NCI-H2196 treated with DMSO at 0.1 percent for 48 hours (cell line): Measurements from ENCODE around the gene NHERF1.
A peak's percentile ranks its signal among the peaks of the same experiment; 100 is the strongest.

Experiments used
- DNase-seq: peaks from one replicate; lab custom pipeline; 2025; ENCODE audit not compliant: unreplicated experiment; lab: John Stamatoyannopoulos, UW

The NHERF1 gene

GRCh38 chr17:74807441-74807840 is 59.0 kb downstream of the NHERF1 start:
- DNase-seq = no peak

GRCh38 chr17:74807925-74808324 is 59.5 kb downstream of the NHERF1 start:
- peak; percentile 28 for DNase-seq

DNA sequence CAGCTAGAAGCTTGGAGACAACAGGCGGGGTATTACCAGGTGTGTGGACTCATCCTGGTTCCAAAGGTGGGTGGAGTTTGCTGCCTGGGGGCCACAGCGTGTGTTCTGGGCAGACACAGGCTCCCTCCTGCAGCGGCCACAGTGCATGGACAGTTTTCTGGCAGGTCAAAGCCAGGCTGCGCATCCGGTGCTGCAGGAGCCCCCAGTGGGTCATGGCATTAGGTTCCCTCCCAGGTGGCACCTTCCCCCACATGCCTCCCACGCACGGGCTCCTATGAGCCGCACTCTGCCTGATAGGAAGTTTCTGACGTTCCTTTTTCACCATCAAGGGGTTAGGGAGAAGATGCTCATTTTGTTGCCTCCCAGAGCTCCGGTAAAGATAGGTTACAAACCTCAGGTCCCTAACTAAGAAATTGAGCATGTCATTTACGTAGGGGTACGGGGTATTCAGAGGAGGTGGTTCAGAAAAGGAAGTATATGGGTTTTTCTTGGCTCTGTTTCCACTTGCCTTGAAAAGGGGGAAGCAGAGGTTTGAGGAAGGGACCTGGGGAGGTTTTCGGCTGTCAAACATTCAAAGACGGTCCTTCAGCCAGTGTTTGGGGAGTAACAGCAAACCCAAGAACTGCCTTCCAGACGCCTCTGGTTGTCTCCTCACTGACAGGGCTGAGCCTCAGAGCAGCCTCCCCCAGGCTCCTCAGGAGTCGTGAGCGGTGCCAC is 60.4 kb downstream of the NHERF1 start:
- DNase-seq = no peak

GRCh38 chr17:74810699-74811485 is 62.5 kb downstream of the NHERF1 start:
- DNase-seq = no peak

DNA sequence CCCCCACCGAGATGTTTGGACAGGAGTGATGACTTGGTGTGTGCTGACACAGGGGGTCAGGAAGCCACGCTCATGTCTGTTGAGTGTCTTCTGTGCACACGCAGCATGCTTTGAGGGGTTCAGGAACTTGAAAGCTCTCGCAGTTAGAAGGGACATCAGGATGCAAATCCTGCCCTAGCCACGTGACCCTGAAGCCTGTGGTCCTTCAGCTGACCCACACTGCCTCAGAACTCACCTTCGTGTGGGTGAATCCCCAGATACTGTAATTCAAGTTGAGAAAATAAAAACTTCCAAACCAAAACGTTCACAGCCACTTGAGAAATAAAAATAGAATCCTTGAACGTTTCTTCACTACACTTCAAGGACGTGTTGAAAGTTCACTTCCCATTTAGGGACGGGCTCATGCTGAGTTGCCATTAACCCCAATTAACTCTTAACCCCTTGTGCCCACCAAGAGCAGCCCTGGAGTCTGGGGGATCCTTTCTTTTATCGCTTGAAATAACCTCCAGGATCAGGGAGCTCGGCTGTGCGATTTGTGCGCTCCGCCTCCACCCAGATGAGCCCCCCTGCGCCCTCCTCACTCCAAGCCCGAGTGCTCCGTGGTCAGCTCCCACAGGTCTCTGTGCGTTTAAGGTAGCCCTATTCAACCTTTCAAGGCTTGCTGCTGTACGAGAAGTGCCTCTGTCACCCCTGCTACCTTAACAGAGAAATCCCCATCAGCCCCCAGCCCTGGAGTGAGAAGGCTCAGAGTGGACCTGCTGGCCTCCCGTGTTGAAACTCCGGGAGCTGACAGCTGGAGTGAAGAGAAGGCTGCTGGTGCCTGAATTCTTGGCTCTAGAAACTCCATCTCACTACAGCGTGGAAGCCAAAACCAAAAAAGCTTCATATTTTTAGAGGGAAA is 63.9 kb downstream of the NHERF1 start:
- no peak for DNase-seq

DNA sequence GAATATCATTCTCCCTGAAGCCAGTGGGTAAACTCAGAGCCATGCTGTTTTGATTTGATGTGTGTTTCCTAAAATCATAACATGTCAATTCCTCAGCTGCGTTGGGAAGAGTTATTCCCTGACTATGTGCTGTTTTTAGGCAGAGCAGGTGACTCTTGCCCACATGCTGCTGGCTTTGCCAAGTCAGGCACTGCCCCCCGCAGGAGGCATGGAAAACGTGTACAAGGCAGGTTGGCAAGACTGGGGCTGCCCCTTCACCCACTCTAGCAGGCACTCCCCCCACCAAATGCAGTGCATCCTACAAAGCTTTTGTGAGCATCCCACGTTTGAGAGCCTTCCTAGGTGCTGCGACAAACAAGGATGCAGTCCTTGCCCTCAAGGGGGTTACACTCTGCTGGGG is 66.0 kb downstream of the NHERF1 start:
- DNase-seq = no peak

GRCh38 chr17:74815067-74815466 is 66.6 kb downstream of the NHERF1 start:
- DNase-seq = no peak

DNA sequence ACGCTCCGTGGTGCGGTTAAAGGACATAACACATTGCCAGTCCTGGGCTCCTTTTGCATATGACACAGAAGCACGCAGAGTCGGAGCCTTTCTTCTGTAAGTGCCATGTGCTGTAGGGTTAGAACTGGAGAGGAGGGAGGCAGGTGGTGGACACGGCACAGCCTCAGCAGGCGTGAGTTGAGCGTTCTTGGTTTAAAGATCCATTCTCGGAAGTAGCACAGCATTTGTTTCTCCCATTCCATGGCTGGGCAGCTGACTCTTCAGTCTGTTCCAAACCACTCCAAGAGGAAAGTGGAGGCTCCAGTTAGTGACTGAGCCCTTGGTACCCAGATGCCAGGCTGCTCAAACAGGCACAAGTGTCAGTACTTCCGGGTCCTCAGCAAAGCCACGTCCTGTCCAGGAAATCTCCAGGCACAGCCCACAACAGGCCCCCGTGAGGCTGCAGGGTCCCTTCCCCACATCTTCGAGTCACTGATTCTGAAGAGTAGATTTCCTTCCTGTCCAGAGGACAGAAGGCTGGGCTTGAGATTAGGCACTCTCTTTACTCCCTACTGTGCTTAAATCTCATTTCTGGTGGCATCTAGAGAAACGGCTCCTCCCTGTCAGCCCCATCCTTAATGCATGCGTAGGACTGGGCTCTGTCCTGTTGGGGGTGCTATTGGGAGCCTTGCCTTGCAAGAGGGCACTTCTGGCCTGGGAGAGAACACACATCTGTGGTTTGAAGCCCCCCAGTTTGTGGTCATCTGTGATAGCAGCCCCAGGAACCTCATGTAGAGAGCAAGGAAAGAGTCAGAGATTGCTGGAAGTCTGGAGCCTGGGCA is 67.3 kb downstream of the NHERF1 start:
- no peak for DNase-seq

GRCh38 chr17:74816905-74817620 is 68.6 kb downstream of the NHERF1 start:
- DNase-seq = no peak

- DNase-seq = no peak
These were observed 70.0 kb downstream of the NHERF1 start for GRCh38 chr17:74818291-74818938.
